ENCODE data around the gene FRMD8.

Gene FRMD8, protein sequence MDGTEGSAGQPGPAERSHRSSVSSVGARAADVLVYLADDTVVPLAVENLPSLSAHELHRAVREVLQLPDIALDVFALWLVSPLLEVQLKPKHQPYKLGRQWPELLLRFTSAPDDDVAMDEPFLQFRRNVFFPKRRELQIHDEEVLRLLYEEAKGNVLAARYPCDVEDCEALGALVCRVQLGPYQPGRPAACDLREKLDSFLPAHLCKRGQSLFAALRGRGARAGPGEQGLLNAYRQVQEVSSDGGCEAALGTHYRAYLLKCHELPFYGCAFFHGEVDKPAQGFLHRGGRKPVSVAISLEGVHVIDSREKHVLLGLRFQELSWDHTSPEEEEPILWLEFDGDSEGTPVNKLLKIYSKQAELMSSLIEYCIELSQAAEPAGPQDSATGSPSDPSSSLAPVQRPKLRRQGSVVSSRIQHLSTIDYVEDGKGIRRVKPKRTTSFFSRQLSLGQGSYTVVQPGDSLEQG
- 66.6 to 117 reads per million in 2 experiments for total RNA-seq

DNA sequence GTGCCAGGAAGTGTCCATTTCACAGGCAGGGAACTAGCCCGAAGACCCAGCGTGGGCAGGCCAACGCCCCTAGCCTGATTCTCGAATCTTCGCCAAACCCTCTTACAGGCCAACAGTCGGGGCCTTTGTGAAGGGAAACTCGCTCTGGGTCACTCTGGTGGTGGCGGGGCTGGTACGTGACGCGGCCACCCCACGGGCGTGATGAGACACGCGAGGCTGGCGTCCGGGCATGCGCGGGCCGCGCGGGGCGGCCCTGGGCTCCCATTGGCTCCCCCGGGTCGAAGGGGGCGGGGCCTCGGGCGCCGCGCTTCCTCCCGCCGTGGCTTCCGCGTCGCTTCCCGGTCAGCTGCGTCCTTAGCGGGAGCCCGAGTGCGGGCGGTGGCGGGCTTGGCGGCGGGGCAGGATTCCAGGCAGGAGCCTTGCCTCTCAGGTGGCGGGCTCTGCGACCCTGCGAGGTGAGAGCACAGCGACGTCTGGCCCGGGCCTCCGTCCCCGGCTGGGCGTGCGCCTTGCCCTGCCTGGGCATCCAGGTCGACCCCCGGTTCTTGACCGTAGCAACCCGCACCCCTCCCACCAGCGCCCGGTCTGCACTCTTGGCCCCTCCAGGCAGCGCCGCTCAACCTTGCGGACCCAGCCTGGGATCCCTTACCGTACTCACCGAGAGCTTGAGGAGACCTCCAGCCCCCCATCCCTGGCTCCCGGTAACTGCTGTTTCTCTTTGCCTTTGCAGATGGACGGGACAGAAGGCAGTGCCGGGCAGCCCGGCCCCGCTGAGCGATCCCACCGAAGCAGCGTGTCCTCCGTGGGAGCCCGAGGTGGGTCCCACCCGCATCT is at the start of gene FRMD8:
FRMD8 (plus strand) TSS at position 331 of the 834 bp plus-strand sequence; CDS start at position 731, 400 bp downstream.
- DNase-seq (ENCODE audit: low read depth), result peak; percentile 84

DNA sequence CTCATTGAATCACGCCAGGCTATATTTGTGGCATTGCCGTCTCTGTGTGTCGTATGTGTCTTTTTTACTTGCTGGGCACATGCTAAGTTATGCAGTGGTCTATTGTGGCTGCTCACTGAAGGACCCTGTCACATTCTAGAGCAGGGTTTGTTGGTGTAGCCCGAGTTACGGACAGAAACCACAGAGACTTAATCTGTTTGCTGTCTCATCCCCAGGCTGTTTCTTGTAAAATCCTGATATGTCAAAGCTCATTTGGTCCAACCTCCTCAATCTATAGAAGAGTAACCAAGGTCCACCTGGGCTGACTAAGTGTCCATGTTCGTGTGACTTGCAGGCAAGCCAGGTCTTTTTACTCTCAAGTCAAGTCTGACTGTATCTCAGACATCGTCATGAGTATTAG is 47.8 kb upstream of the FRMD8 start:
- no peak for DNase-seq (ENCODE audit: low read depth)

DNA sequence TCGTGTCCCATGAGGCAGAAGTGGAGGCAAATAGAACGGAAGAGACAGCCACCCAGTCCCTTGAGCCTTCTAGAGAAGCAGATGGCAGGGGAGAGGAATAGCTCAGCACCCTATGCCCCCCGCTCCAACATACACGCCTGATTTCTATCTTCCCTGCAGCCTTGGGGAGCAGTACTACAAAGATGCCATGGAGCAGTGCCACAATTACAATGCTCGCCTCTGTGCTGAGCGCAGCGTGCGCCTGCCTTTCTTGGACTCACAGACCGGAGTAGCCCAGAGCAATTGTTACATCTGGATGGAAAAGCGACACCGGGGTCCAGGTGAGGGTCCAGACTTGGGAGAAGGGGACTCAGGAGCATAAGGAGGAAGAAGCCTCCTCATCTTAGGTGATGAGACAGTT is 46.2 kb upstream of the FRMD8 start:
- no peak for DNase-seq (ENCODE audit: low read depth)

DNA sequence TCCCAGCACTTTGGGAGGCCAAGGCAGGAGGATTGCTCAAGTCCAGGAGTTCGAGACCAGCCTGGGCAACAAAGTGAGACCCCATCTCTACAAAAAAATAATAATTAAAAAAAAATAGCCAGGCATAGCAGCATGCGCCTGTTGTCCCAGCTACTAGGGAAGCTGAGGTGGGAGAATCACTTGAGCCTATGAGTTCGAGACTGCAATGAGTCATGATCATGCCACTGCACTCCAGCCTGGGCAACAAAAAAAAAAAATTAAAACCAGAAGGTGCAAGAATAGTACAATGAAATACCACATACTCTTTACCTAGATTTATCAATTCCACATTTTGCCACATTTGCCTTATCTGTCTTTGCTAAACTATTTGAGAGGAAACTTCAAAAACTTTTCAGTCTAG is 44.6 kb upstream of the FRMD8 start:
- DNase-seq (ENCODE audit: low read depth), result no peak

DNA sequence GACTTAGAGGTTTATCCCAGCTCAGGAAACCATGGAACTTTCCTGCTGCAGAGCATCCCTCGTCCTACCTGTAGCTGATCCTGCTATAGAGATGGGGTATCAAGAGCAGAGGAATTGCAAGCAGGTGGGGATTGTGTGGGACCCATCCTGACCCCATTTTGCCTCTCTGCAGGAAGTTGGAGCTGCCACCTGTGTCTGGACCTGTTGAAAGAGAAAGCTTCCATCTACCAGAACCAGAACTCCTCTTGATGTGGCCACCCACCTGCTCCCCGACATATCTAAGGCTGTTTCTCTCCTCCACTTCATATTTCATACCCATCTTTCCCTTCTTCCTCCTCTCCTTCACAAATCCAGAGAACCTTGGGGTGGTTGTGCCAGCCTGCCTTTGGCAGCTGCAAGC is 34.9 kb upstream of the FRMD8 start:
- DNase-seq (ENCODE audit: low read depth), result no peak

DNA sequence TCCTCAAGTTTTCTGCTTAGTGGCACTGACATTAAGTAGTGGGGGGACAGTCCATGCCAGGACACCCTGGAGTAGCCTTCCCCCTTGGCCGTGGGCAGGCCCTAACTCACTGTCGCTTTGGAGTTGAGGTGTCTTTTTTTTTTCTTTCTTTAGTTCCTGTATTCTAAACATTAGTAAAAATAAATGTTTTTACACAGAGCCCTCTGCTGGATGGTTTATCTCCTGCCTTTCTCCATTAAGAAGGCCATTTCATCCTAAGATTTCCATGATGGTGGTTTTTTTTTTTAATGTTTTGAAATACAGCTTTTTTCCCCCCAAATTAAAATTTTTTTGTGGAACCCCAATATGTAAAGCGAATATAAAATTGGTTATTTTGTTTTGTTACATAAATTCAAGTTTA is 33.7 kb upstream of the FRMD8 start:
- DNase-seq (ENCODE audit: low read depth), result no peak

DNA sequence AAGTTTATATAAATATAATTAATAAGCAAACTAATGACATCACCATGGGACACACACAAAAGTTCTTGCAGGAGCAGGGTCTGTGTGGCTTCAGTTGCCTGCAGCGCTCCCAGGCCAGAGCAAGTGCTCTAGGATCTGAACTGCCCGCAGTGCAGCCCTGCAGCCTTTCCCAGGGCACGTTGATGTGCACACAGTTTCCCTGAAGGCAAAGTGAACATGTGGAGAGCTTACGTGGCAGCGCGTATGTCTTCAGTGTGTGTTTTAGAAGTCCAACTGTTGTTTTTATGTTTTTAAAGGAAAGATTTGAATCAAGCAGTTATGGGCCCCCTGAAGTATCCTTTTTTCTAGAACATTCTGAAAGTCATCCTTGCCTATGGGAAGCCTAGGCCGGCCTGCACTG is 33.1 kb upstream of the FRMD8 start:
- DNase-seq (ENCODE audit: low read depth), result no peak

DNA sequence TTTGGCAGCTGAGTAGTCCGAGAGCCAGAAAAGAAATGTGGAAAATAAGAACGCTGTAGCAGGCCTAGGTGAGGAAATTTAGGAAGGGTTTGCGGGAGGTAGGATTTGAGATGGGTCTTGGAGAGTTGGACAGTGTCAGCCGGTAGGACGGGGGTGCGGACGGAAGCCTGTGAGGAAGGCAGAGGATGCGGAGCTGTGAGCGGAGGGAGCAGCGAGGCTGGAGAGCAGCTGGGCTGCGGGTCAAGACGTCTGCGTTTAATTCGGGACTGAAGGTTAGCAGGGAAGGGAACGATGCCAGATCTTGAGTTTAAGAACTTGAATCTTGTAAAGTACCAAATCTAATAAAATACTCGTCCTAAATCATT is 32.6 kb upstream of the FRMD8 start:
- DNase-seq (ENCODE audit: low read depth), result no peak

DNA sequence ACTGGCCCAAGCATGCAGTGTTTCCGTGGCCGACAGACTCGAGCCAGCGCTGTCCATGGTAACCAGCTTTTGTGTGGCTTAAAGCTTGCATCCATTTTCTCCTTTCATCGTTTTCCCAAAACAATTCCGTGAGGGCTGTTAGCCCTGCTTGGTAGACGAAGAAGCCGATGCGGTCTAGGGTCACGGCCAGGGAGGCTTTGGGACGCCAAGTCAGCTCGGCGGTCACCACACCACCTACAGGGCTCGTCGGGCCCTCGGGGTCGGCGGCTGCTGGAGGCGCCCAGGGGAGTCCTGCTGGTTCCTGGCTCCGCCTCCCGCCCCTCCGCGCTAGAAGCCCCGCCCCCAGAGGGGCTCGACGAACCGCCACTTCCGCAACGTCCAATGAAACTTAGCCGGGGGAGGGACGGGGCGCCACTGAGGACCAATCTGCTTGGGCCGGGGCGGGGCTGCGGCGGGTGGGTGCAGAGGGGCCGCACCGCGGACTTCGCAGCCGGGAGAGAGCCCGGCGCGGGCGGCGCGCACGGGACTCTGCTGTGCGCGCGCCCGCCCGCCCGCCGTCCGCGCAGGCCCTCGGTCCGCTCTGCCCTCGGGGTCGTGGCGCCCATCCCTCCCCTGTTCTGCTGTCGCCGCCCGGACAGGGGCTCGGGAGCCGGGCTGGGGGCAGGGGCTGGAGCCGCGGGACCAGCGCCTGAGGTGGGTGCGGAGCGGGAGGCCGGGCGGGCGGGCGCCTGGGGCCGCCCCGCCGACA is 32.0 kb upstream of the FRMD8 start, which contains the start of gene TIGD3:
TIGD3 (plus strand) TSS at position 487 of the 748 bp plus-strand sequence. CDS start 1,058 bp downstream, outside the sequence.
- DNase-seq (ENCODE audit: low read depth), result peak; percentile 96

DNA sequence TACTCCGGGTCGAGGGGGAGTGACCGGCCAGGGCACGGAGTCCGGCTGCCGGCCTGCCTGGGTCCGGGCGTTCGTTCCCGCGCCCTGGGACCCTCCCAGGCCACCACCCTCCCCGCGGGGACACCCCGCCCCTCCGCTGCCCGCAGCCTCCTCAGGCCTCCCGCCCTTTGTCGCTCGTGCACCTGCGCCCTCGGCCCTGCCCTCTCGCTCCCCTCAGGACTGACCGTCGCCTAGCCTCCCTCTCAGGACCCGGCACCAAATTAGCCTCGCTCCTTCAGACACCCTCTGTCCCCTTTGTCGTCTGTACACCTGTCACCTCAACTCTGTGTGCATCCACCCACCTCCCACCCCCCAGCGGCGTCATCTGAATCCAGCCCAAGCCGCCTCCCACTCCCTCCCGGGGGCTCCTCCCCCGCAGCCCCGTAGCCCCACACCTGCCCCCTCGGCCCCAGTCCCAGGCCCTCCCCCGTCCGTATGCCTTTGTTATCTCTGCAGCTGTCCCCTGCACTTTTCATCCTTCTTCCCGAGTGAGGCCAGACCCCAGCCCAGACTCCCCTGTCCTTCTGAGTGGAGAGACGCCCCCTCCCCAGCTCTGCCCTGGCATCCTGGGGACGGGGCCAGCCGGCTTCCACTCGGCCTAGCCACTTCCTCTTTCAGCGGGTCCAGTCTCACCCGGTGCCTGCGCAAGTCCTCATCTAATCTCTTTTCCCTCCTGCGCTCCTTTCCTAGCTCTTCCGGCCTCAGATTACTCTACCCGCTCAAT is 31.2 kb upstream of the FRMD8 start:
- DNase-seq (ENCODE audit: low read depth), result peak; percentile 66

DNA sequence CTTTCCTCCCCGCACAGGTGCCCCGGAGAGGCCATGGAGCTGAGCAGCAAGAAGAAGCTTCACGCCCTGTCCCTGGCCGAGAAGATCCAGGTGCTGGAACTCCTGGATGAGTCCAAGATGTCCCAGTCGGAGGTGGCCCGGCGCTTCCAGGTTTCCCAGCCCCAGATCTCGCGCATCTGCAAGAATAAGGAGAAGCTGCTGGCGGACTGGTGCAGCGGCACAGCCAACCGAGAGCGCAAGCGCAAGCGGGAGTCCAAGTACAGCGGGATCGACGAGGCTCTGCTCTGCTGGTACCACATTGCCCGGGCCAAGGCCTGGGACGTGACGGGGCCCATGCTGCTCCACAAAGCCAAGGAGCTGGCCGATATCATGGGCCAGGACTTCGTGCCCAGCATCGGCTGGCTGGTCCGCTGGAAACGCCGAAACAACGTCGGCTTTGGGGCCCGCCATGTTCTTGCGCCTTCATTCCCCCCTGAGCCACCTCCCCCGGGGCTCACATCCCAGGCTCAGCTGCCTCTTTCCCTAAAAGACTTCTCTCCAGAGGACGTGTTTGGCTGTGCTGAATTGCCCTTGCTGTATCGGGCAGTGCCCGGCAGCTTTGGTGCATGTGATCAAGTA is 30.6 kb upstream of the FRMD8 start:
- no peak for DNase-seq (ENCODE audit: low read depth)

DNA sequence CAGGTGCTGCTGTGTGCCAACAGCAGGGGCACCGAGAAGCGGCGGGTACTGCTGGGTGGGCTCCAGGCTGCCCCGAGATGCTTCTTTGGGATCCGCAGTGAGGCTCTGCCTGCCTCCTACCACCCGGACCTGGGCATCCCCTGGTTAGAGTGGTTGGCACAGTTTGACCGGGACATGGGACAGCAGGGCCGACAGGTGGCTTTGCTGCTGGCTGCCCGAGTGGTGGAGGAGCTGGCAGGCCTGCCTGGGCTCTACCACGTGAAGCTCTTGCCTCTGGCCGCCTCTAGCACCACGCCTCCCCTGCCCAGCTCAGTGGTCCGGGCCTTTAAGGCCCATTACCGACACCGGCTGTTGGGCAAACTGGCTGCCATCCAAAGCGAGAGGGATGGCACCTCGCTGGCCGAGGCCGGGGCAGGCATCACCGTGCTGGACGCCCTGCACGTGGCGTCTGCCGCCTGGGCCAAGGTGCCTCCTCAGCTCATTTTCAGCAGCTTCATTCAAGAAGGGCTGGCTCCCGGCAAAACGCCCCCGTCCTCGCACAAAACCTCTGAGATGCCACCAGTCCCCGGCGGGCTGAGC is 30.0 kb upstream of the FRMD8 start:
- no peak for DNase-seq (ENCODE audit: low read depth)

DNA sequence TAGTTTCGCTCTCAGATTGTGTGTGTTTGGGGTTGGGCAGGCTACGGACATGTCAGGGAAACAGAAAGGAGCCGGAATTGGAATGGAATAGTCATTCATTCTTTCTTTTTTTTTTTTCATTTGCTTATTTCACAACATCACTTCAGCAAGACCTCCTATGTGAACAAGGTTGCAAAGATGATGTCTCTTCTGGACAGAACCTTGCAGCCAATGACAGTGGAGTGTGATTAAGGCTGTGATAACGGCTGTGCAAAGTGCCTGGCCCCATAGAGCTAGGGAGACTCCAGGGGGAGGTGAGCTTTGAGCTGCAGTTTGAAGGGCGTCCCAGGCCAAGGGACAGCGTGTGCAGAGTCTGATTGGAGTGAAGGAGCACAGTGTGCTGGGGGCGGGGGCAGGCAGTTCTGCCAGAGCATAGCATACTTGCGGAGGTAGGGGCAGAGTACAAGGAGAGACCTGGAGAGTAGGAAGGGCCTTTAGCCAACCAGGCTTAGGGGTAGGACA is 28.5 kb upstream of the FRMD8 start:
- DNase-seq (ENCODE audit: low read depth), result no peak

DNA sequence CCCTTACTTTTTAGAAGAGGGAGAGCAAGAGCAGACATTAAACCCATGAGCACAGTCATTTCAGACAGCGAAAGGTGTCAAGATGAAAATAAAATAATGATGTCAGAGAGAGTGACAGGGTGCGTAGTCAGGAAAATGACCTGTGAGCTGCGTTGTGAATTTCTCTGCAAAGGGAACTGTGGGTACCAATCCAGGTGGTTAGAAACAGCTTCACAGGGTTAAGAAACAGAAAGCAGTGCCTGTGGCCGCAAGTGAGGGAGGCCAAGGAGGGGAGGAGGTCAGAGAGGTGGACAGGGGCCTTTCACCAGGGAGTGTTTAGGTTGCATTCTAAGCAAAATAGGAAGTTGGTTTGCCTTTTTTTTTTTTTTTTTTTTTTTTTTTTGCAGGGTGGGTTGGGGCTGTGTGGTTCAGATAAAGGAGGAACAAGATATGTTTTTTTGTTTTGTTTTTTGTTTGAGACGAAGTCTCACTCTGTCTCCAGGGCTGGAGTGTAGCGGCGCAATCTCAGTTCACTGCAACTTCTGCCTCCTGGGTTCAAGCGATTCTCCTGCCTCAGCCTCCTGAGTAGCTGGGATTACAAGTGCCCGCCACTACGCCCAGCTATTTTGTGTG is 24.0 kb upstream of the FRMD8 start:
- no peak for DNase-seq (ENCODE audit: low read depth)

DNA sequence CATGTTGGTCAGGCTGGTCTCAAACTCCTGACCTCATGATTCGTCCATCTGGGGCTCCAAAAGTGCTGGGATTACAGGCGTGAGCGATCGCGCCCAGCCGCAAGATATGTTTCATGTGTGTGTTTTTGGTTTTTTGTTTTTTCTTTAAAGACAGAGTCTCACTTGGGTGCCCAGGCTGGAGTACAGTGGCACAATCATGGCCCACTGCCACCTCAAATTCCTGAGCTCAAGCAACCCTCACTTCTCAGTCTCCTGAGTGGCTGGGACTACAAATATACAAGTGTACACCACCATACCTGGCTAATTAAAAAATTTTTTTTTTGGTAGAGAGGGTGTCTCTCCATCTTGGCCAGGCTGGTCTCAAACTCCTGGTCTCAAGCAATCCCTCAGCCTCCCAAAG is 23.5 kb upstream of the FRMD8 start:
- DNase-seq (ENCODE audit: low read depth), result no peak

DNA sequence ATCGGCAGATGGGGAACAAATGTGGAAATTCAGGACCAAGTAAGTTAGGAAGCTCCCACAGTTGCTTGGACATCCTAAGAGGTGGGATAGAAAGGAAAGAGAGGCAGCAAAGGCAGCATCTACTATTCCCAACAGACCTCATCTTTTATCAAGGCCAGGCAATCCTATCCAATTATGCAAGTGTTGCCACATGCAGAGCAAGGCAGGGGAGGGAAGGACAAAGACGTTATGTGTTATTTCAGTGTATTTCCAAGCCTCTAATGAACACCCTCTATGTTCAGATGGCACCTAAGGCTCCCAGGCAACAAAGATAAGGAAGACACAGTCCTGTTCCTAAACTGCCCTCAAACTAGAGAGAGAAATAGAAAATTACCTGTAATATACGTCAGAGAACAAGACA is 22.7 kb upstream of the FRMD8 start:
- no peak for DNase-seq (ENCODE audit: low read depth)

DNA sequence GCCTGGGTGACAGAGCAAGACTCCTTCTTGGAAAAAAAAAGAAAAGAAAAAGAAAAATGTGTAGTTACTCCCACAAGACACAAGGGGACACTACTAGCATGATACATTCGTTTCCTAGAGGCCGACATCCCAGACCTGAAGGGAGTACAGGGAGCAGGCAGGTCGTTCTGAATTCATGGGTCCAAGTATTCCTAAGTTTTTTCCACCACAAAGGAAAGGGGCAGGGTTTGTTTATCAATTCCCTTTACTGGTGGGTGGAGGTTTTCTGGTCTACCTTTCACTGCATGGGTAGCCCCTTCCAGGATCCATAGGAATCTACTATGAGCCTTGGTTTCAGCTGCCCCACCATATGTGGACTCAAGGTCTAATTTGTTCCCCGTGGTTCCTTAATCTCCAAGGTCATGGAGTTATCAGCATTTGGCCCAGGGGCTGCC is 20.1 kb upstream of the FRMD8 start:
- DNase-seq (ENCODE audit: low read depth), result no peak

DNA sequence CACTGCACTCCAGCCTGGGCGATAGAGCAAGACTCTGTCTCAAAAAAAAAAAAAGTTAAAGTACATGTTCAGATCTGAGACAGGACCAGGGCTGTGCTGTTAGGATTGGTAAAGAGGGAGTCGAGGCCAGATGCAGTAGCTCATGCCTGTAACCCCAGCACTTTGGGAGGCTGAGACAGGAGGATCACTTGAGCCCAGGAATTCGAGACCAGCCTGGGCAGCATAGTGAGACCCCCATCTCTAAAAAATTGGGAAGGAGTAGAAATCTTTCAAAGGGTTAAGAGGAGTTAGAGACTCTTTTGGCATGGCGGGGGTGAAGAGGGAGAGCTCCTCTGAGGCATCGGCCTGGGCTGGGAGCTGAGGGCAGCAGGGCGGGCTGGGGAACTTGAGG is 15.8 kb upstream of the FRMD8 start:
- DNase-seq (ENCODE audit: low read depth), result no peak

DNA sequence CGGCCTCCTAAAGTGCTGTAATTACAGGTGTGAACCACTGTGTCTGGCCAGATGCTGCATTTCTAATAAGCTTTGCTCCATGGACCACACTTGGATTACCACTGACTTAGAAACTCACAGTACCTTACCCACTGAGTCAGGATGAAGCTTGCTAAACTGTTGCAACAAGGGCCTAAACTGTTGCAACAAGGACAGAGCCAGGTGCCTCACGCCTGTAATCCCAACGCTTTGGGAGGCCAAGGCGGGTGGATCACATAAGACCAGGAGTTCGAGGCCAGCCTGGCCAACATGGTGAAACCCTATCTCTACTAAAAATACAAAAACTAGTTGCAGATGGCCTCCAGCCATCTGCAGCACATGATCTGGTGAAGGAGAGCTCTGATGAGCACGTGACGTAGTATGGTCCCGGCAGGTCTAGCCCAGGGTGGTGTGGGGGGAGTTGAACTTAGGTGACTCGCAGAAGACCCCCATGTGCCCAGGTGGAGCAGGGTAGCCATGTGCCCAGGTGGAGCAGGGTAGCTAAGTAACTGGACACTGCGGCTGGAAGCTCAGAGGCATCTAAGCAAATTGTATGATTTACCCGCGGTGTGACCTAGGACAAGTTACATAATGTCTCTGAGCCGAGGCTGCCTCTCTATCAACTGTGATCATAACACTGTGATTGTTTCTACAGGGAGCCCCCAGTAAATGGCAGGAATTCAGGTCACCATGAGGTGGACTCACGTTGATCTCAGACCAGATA is 12.4 kb upstream of the FRMD8 start:
- DNase-seq (ENCODE audit: low read depth), result no peak
